H9 (cell line): Measurements from ENCODE around the gene ADAT3. TPM values are rescaled to one million over a fixed set of nuclear protein-coding genes. Genes with fewer than 3 reads are reported as not detected.
"Not testable (repeated sequence)": the region's sequence is repeated elsewhere in the genome, so short reads cannot be mapped to it uniquely, and the experiment has no call there.

Experiments used
- DNase-seq: peaks from one replicate; pipeline ENCODE4 v3.0.0-alpha.2; 2017
- H2AFZ ChIP-seq: one replicate; pipeline ENCODE4 v1.6.1; 2013; ENCODE audit warnings: mild to moderate bottlenecking, low read length, control low read depth, moderate library complexity
- H2AK5ac ChIP-seq: 2 replicates; pipeline ENCODE4 v1.6.1; 2013; ENCODE audit warnings: low read length, control low read depth, mixed read lengths; ENCODE audit not compliant: insufficient read length
- H2BK120ac ChIP-seq: one replicate; pipeline ENCODE4 v1.6.1; 2013; ENCODE audit warnings: low read depth, mild to moderate bottlenecking, low read length, control low read depth, inconsistent platforms; ENCODE audit not compliant: poor library complexity, severe bottlenecking
- H2BK12ac ChIP-seq: 2 replicates; pipeline ENCODE4 v1.6.1; 2013; ENCODE audit warnings: low read length, control low read depth, mixed read lengths, low read depth; ENCODE audit not compliant: insufficient read length
- H2BK15ac ChIP-seq: 2 replicates; pipeline ENCODE4 v1.6.1; 2013; ENCODE audit warnings: low read depth, low read length, control low read depth
- H2BK20ac ChIP-seq: one replicate; pipeline ENCODE4 v1.6.1; 2013; ENCODE audit warnings: low read depth, mild to moderate bottlenecking, low read length, control low read depth, inconsistent platforms; ENCODE audit not compliant: poor library complexity, severe bottlenecking
- H2BK5ac ChIP-seq: 2 replicates; pipeline ENCODE4 v1.6.1; 2013; ENCODE audit warnings: low read length, control low read depth, mixed read lengths; ENCODE audit not compliant: insufficient read length
- H3K14ac ChIP-seq: 2 replicates; pipeline ENCODE4 v1.6.1; 2013; ENCODE audit warnings: low read length, control low read depth; ENCODE audit not compliant: insufficient read depth
- H3K18ac ChIP-seq: 2 replicates; pipeline ENCODE4 v1.6.1; 2013; ENCODE audit warnings: low read depth, mild to moderate bottlenecking, mixed read lengths, low read length, control low read depth; ENCODE audit not compliant: insufficient read length
- H3K23ac ChIP-seq: 2 replicates; pipeline ENCODE4 v1.6.1; 2013; ENCODE audit warnings: low read length, control low read depth, mixed read lengths, low read depth; ENCODE audit not compliant: insufficient read length
- H3K23me2 ChIP-seq: 2 replicates; pipeline ENCODE4 v1.6.1; 2013; ENCODE audit warnings: low read depth, mild to moderate bottlenecking, mixed read lengths, low read length, control low read depth; ENCODE audit not compliant: insufficient read length, poor library complexity, severe bottlenecking
- H3K27ac ChIP-seq: 2 replicates; pipeline ENCODE4 v1.5.1; 2013; ENCODE audit warnings: low read length, control low read depth, mixed read lengths, low read depth; ENCODE audit not compliant: insufficient read length
- H3K27me3 ChIP-seq: 2 replicates; pipeline ENCODE4 v1.6.1; 2013; ENCODE audit warnings: low read length, control low read depth, inconsistent platforms; ENCODE audit not compliant: insufficient read depth
- H3K4ac ChIP-seq: 2 replicates; pipeline ENCODE4 v1.6.1; 2013; ENCODE audit warnings: low read depth, mild to moderate bottlenecking, control low read depth, inconsistent platforms, low read length, moderate library complexity
- H3K4me1 ChIP-seq: 2 replicates; pipeline ENCODE4 v1.6.1; 2013; ENCODE audit warnings: low read length, control low read depth, inconsistent platforms; ENCODE audit not compliant: insufficient read depth
- H3K4me2 ChIP-seq: 2 replicates; pipeline ENCODE4 v1.6.1; 2013; ENCODE audit warnings: low read length, control low read depth, mixed read lengths; ENCODE audit not compliant: insufficient read length, insufficient read depth
- H3K56ac ChIP-seq: 2 replicates; pipeline ENCODE4 v1.6.1; 2013; ENCODE audit warnings: low read depth, mild to moderate bottlenecking, mixed read lengths, low read length, control low read depth; ENCODE audit not compliant: insufficient read length
- H3K79me1 ChIP-seq: 2 replicates; pipeline ENCODE4 v1.6.1; 2013; ENCODE audit warnings: low read depth, mild to moderate bottlenecking, moderate library complexity, low read length, control low read depth, inconsistent platforms; ENCODE audit not compliant: insufficient read depth, poor library complexity, severe bottlenecking
- H3K79me2 ChIP-seq: 2 replicates; pipeline ENCODE4 v1.6.1; 2013; ENCODE audit warnings: low read length, control low read depth, inconsistent platforms; ENCODE audit not compliant: insufficient read depth
- H3K9ac ChIP-seq: 2 replicates; pipeline ENCODE4 v1.6.1; 2013; ENCODE audit warnings: low read length, control low read depth, mixed read lengths; ENCODE audit not compliant: insufficient read length; ENCODE audit errors: extremely low read depth
- H3K9me3 ChIP-seq: one replicate; pipeline ENCODE4 v1.6.1; 2013; ENCODE audit warnings: low read depth, low read length, inconsistent platforms; ENCODE audit not compliant: control insufficient read depth
- H3T11ph ChIP-seq: one replicate; pipeline ENCODE4 v1.6.1; 2013; ENCODE audit warnings: mild to moderate bottlenecking, low read length, control low read depth, inconsistent platforms
- H4K20me1 ChIP-seq: one replicate; pipeline ENCODE4 v1.6.1; 2013; ENCODE audit not compliant: control insufficient read depth, insufficient read length, insufficient read depth
- H4K5ac ChIP-seq: 2 replicates; pipeline ENCODE4 v1.6.1; 2013; ENCODE audit warnings: low read depth, mild to moderate bottlenecking, mixed read lengths, low read length, control low read depth; ENCODE audit not compliant: insufficient read length
- H4K8ac ChIP-seq: replicated peaks from 2 replicates; pipeline ENCODE4 v1.6.1; 2013; ENCODE audit warnings: low read length, control low read depth, mixed read lengths, low read depth; ENCODE audit not compliant: insufficient read length
- H4K91ac ChIP-seq: 2 replicates; pipeline ENCODE4 v1.6.1; 2013; ENCODE audit warnings: low read depth, mild to moderate bottlenecking, moderate library complexity, mixed read lengths, low read length, control low read depth; ENCODE audit not compliant: insufficient read length
- H3K27ac Mint-ChIP-seq, 3 experiments: 2 replicates in 2 of 3; 3 replicates in 1 of 3; pipeline ENCODE4 v1.8.0; 2020 to 2021; ENCODE audit warnings: mixed read lengths in 3 of 3, mild to moderate bottlenecking in 1 of 3, moderate library complexity in 1 of 3
- H3K27me3 Mint-ChIP-seq: 2 replicates; pipeline ENCODE4 v1.8.0; 2021; ENCODE audit warnings: low read depth, mild to moderate bottlenecking, moderate library complexity, mixed read lengths
- H3K36me3 Mint-ChIP-seq, 3 experiments: 2 replicates in 2 of 3; 3 replicates in 1 of 3; pipeline ENCODE4 v1.8.0; 2020 to 2021; ENCODE audit warnings: low read depth in 3 of 3, mixed read lengths in 3 of 3; ENCODE audit not compliant: insufficient read depth in 1 of 3
- H3K4me1 Mint-ChIP-seq, 2 experiments: 2 replicates each; pipeline ENCODE4 v1.8.0; 2020; ENCODE audit warnings: mixed read lengths in 2 of 2
- H3K4me3 Mint-ChIP-seq, 2 experiments: 2 replicates in 1 of 2; 3 replicates in 1 of 2; pipeline ENCODE4 v1.8.0; 2020 to 2021; ENCODE audit warnings: mild to moderate bottlenecking in 2 of 2, mixed read lengths in 2 of 2, moderate library complexity in 1 of 2
- H3K9me3 Mint-ChIP-seq, 2 experiments: 2 replicates in 1 of 2; 3 replicates in 1 of 2; pipeline ENCODE4 v1.8.0; 2020; ENCODE audit warnings: mild to moderate bottlenecking in 2 of 2, mixed read lengths in 2 of 2, moderate library complexity in 1 of 2
- WGBS: extraction: QIAGEN DNeasy Blood & Tissue Kit; methylation state at CpG from one replicate; pipeline ENCODE4 v1.1.7; 2013; ENCODE audit warnings: missing lambda C conversion rate, low lambda C conversion rate, mixed read lengths; ENCODE audit not compliant: insufficient read length; ENCODE audit errors: extremely low coverage; 5-methylcytosine and 5-hydroxymethylcytosine counted together
- total RNA-seq: library from RNA; stranded (reverse); gene quantifications from 2 replicates; pipeline ENCODE4 v1.2.1, GENCODE V29; 2021
- TF ChIP-seq, protein P1 (sequence below): fragments of 200-600 bp; sonication (generic); conservative IDR thresholded peaks from 3 replicates; pipeline ENCODE4 v1.8.0; 2021; ENCODE audit warnings: antibody characterized with exemption, mild to moderate bottlenecking

The ADAT3 gene
- total RNA-seq, 1 experiment from 2014 or later: 12.2 TPM

DNA sequence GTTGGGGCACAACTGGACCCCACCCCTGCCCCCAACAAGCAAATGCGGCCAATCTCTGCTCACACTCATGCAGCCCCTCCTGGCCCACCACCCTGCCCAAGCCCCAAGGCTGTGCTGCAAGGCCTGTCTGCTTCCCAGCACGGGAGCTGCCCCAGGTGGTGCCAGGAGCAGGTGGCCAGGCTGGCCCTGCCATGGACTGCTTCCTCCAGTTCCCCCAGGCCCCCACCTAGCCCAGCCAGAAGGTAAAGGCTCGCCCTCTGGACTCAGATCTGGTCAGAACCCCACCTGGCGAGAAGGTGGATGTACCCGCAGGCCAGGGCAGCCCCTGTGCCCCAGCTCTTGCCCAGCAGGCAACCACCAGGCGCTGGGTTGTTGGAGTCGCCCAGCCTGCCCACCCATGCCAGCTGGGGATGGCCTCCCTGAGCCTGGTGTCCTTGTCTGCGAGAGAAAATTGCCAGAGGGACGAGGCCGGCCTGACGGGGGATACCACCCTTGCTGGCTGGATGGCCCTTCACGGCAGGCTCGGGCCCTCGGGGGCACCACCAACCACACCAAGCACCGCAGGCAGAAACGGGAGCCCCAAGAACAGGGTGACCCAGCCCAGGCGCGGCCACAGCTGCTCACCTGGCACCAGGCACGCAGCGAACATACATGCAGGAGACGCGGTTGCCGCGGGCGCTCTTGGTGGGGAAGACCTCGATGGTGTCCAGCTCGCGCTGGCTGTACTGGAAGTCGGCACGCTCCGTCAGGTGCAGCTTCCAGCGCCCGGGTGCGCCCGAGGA is 24.4 kb upstream of the ADAT3 start:
- Histone ChIP-seq H4K91ac (no peak overlapping the region), H3K23me2 (peaks cover 16% of the 10 kb centered on the region), H4K20me1 (no peaks in the 10 kb centered on the region), H2BK15ac (no peak overlapping the region), H3K9me3 (no peaks in the 10 kb centered on the region), H3K27me3 (no peaks in the 10 kb centered on the region), H2BK5ac (no peak overlapping the region), H2BK120ac (no peak overlapping the region), H3K4ac (no peak overlapping the region), H3K9ac (no peak overlapping the region), H3T11ph (no peak overlapping the region), H3K27ac (no peak overlapping the region), H4K5ac (no peak overlapping the region), H3K14ac (no peak overlapping the region), H2BK20ac (no peak overlapping the region), H2AK5ac (no peak overlapping the region), H3K4me2 (no peak overlapping the region), H3K56ac (no peak overlapping the region), H2AFZ (no peak overlapping the region), H3K79me2 (peaks cover 12% of the 10 kb centered on the region; the same call in 1 of the 2 replicates), H4K8ac (no peak overlapping the region), H3K79me1 (peaks cover 23% of the 10 kb centered on the region), H2BK12ac (no peak overlapping the region), H3K18ac (no peak overlapping the region), H3K4me1 (peaks cover 11% of the 10 kb centered on the region; the same call in 1 of the 2 replicates), H3K23ac (no peak overlapping the region)
- Mint-ChIP-seq H3K4me3 (no peak overlapping the region), H3K27ac (no peak overlapping the region), H3K36me3 (0 out of 7 replicates have a peak, but pooled peaks cover 0 to 4% (median 0%) of the 10 kb centered on the region in 3 experiments), H3K4me1 (peaks cover 26% of the 10 kb centered on the region in 2 experiments), H3K9me3 (no peaks in the 10 kb centered on the region; a peak in 1 of 5 replicates), H3K27me3 (peaks cover 2% of the 10 kb centered on the region; the same call in 1 of the 2 replicates)
- WGBS: no CpG with 5 or more reads among the region's 35 CpGs
- peak; percentile 23 for DNase-seq
- TF ChIP-seq, protein P1, sequence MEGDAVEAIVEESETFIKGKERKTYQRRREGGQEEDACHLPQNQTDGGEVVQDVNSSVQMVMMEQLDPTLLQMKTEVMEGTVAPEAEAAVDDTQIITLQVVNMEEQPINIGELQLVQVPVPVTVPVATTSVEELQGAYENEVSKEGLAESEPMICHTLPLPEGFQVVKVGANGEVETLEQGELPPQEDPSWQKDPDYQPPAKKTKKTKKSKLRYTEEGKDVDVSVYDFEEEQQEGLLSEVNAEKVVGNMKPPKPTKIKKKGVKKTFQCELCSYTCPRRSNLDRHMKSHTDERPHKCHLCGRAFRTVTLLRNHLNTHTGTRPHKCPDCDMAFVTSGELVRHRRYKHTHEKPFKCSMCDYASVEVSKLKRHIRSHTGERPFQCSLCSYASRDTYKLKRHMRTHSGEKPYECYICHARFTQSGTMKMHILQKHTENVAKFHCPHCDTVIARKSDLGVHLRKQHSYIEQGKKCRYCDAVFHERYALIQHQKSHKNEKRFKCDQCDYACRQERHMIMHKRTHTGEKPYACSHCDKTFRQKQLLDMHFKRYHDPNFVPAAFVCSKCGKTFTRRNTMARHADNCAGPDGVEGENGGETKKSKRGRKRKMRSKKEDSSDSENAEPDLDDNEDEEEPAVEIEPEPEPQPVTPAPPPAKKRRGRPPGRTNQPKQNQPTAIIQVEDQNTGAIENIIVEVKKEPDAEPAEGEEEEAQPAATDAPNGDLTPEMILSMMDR: no peak

DNA sequence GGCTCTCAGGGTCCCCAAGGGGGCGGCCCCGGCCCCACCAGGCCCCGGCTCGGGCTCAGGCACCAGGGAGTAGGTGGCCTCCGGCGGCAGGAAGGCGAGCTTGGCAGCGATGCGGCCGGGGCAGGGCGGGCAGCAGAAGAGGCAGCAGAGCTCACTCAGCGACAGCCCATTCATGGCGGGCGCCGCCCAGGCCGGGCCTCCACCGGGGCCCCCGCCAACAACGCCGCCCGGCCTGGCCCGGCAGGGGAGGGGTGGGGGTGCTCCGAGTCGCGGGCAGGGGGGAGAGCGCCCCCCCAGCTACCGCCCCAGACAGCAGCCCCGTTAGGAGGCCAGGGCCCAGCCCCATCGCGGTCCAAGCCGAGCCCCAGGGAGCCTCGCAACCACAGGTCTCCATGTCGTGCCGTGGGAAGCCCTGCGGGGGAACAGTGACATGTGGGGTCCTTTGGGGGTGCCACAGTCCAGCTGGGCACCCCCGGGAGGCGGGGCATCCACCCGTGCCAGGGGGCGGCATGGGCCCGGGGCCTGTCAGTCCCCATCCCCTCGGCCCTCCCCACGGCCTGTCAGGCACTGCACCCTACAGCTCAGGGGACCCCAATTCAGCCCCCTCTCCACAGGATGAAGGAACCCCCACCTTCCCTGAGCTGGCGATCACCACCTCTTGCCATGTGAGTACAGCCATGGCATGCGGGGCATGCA is 23.7 kb upstream of the ADAT3 start:
- Histone ChIP-seq H3K79me2 (peaks cover 12% of the 10 kb centered on the region; the same call in 1 of the 2 replicates), H3K79me1 (peaks cover 23% of the 10 kb centered on the region), H3K23me2 (peaks cover 12% of the 10 kb centered on the region), H3K4me1 (peaks cover 11% of the 10 kb centered on the region; the same call in 1 of the 2 replicates)
- H4K91ac ChIP-seq, H2BK120ac ChIP-seq, H2AFZ ChIP-seq, H4K20me1 ChIP-seq, H2BK5ac ChIP-seq, H3K9me3 ChIP-seq, H3K14ac ChIP-seq, DNase-seq, H2BK20ac ChIP-seq, H3K27me3 ChIP-seq, H3K27me3 Mint-ChIP-seq, H3K36me3 Mint-ChIP-seq, H3K56ac ChIP-seq, H3T11ph ChIP-seq, H3K27ac ChIP-seq, H3K18ac ChIP-seq, H2AK5ac ChIP-seq, H4K5ac ChIP-seq, H3K9ac ChIP-seq, H3K4me2 ChIP-seq, H3K4ac ChIP-seq, H4K8ac ChIP-seq, H3K23ac ChIP-seq, H2BK12ac ChIP-seq, H2BK15ac ChIP-seq, H3K27ac Mint-ChIP-seq, H3K4me3 Mint-ChIP-seq, H3K9me3 Mint-ChIP-seq: not testable (repeated sequence)
- peaks cover 26% of the 10 kb centered on the region in 2 experiments for H3K4me1 Mint-ChIP-seq
- no CpG with 5 or more reads among the region's 44 CpGs for WGBS
